ENCODE results near the gene PDE9A. TPM values are rescaled to one million over a fixed set of nuclear protein-coding genes. Genes with fewer than 3 reads are reported as not detected.
A peak's percentile ranks its signal among the peaks of the same experiment; 100 is the strongest.

The PDE9A gene
- total and polyA plus RNA-seq, 2 experiments from 2014 or later: 14.3 to 19.6 TPM

DNA sequence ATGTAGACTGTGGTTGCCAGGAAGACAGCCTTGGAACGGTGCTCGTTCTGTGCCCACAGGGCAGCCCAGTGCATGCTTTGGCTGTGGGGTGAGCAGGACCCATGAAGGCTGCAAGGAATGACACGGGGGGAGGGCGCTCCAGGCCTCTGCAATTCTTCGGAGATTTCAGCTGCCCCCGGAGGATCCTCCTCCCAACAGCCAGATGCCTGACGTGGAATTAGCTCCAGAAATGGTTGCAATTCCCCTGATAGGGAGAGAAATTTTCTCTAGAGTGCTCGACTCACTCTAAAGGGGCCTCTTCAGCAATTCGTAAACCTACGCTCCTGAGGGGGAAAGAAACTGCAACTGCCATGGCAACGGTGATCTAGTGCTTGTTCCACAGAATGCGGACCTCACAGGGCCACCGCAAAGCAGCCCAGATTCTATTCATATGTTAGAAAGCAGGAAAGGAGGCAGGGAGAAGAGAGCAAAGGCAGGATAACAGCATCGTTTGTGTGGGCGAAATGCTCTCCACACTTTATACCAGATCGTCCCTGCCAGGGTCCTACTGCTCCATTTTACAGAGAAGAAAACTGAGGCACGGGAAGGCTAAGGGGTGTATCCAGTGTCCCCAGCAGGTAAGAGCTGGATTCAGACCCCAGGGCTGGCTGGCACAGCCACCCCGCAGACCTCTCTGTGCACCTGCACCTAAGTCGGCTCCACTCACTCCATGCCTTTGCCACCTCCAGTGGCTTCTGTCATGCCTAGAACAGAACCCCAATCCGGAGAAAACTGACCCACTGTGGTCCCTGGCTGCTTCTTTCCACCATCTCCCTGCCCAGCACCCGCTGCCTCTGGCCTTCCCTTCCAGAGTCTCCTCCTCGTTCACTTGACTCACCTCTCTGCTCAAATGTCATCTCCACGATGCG lies 11.9 kb upstream of the PDE9A start:
- Histone ChIP-seq H3K79me2 (no peaks in the 10 kb centered on the region), H3K9me3 (ENCODE audit: low read depth) (no peaks in the 10 kb centered on the region), H4K20me1 (ENCODE audit: insufficient read depth, poor library complexity, severe bottlenecking) (no peaks in the 10 kb centered on the region), H2AFZ (no peak overlapping the region), H3K4me1 (ENCODE audit: insufficient read depth) (peaks cover 17% of the 10 kb centered on the region), H3K27me3 (no peaks in the 10 kb centered on the region), H3K9me2 (replicated peaks; ENCODE audit: insufficient read depth) (no peaks in the 10 kb centered on the region), H3K36me3 (replicated peaks; ENCODE audit: insufficient read depth, low read depth) (no peaks in the 10 kb centered on the region), H3K27ac (peak overlapping the region; percentile 48), H3K4me3 (no peak overlapping the region), H3K4me2 (peak overlapping the region; percentile 69)
- TF ChIP-seq EZH2 (IDR thresholded peaks at IDR 0.05; ENCODE audit: borderline replicate concordance): no peak
- TF ChIP-seq, protein P1, sequence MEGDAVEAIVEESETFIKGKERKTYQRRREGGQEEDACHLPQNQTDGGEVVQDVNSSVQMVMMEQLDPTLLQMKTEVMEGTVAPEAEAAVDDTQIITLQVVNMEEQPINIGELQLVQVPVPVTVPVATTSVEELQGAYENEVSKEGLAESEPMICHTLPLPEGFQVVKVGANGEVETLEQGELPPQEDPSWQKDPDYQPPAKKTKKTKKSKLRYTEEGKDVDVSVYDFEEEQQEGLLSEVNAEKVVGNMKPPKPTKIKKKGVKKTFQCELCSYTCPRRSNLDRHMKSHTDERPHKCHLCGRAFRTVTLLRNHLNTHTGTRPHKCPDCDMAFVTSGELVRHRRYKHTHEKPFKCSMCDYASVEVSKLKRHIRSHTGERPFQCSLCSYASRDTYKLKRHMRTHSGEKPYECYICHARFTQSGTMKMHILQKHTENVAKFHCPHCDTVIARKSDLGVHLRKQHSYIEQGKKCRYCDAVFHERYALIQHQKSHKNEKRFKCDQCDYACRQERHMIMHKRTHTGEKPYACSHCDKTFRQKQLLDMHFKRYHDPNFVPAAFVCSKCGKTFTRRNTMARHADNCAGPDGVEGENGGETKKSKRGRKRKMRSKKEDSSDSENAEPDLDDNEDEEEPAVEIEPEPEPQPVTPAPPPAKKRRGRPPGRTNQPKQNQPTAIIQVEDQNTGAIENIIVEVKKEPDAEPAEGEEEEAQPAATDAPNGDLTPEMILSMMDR (IDR thresholded peaks at IDR 0.05; ENCODE audit: poor library complexity): no peak
- TF ChIP-seq EZH2phosphoT487 (IDR thresholded peaks at IDR 0.05; ENCODE audit: low read depth, severe bottlenecking, unreplicated experiment): no peak
- peak; percentile 34 for DNase-seq (ENCODE audit: low spot score)
- 51% methylated on average over 24 of the region's 24 CpGs for WGBS (ENCODE audit: low lambda C conversion rate, missing lambda C conversion rate)

DNA sequence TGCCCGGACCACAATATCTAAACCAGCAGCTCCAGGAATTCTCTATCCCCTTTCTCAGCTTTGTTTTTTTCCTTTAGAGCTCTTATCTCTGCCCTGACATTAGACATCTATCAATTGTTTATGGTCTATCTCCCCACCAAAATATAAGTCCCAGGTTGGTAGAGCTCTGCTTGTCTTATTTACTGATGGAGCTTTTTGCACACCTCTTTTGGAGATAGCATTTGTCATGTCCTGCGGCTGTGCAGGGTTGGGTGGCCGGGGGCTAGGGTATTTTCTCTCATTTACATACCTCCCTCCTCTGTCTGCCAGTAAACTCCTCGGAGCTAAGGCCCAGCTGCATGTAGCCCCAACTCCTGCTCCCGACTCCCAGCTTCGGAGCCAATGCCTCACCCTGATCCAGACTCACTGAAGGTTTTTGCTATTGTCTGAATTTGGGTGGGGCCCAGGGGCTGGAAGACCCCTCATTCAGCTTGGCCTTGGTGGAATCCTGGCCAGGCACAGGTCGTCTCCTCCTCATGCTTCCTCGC lies 11.1 kb upstream of the PDE9A start:
- Histone ChIP-seq H3K4me1 (ENCODE audit: insufficient read depth) (peaks cover 17% of the 10 kb centered on the region), H3K27me3 (no peaks in the 10 kb centered on the region), H3K79me2 (no peaks in the 10 kb centered on the region), H3K36me3 (replicated peaks; ENCODE audit: insufficient read depth, low read depth) (no peaks in the 10 kb centered on the region), H3K9me3 (ENCODE audit: low read depth) (no peaks in the 10 kb centered on the region), H3K4me3 (no peak overlapping the region), H3K4me2 (no peak overlapping the region), H2AFZ (no peak overlapping the region), H4K20me1 (ENCODE audit: insufficient read depth, poor library complexity, severe bottlenecking) (no peaks in the 10 kb centered on the region), H3K9me2 (replicated peaks; ENCODE audit: insufficient read depth) (no peaks in the 10 kb centered on the region), H3K27ac (no peak overlapping the region)
- TF ChIP-seq, protein P1 (IDR thresholded peaks at IDR 0.05; ENCODE audit: poor library complexity): no peak
- TF ChIP-seq EZH2 (IDR thresholded peaks at IDR 0.05; ENCODE audit: borderline replicate concordance) (no peak), EZH2phosphoT487 (IDR thresholded peaks at IDR 0.05; ENCODE audit: low read depth, severe bottlenecking, unreplicated experiment) (no peak)
- no peak for DNase-seq (ENCODE audit: low spot score)
- WGBS (ENCODE audit: low lambda C conversion rate, missing lambda C conversion rate): 76% methylated on average over 8 of the region's 8 CpGs

DNA sequence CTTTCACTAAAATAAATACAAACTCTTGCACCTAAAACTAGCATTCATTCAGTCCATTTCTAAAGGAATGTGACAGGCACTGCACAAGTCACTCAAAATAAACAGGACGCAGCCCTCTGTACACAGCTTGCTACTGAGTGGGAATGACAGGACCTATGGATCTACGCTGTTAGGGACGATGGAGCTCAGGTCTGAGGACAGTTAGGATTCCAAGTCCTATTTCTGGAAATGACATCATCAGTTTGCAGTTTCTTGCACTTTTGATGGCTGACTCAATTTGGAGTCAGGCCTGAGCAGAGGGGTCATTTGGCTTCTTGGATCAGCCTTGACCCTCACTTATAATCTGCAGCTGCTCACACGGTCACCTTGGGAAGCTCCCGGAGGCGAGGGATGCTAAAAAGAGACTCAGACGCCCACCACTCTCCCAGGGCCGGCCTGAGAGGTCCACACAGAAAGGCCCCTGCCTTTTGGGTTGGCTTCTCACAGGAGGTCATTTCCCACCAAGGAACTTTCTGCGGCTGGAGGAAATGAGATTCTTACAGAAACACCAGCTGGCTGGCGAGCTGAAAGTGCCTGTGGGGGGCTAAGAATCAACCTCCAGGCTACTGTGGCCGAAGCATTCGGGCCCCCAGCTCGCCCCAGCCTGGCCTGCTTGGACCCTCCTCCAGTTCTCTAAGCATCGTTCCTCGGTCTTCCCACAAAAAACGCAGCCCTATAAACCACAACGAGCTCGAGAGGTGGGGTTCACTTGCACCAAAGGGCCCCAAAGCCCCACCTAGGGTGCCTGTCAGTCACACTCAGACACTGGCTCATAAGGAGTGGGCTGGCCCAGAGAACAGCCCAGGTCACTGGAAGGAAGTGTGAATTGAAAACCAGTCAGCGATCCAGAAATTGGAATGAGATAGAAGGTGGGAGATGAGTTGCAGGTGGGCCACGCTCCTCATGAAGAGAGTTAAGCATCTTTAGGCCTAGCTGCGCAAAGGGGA lies 8.9 kb upstream of the PDE9A start:
- Histone ChIP-seq H2AFZ (no peak overlapping the region), H3K79me2 (no peaks in the 10 kb centered on the region), H4K20me1 (ENCODE audit: insufficient read depth, poor library complexity, severe bottlenecking) (no peaks in the 10 kb centered on the region), H3K27ac (no peak overlapping the region), H3K4me3 (no peak overlapping the region), H3K36me3 (replicated peaks; ENCODE audit: insufficient read depth, low read depth) (no peaks in the 10 kb centered on the region), H3K4me1 (ENCODE audit: insufficient read depth) (peaks cover 17% of the 10 kb centered on the region), H3K9me3 (ENCODE audit: low read depth) (no peaks in the 10 kb centered on the region), H3K27me3 (no peaks in the 10 kb centered on the region), H3K4me2 (no peak overlapping the region), H3K9me2 (replicated peaks; ENCODE audit: insufficient read depth) (no peaks in the 10 kb centered on the region)
- TF ChIP-seq EZH2 (IDR thresholded peaks at IDR 0.05; ENCODE audit: borderline replicate concordance): no peak
- TF ChIP-seq EZH2phosphoT487 (IDR thresholded peaks at IDR 0.05; ENCODE audit: low read depth, severe bottlenecking, unreplicated experiment): no peak
- TF ChIP-seq, protein P1 (IDR thresholded peaks at IDR 0.05; ENCODE audit: poor library complexity): no peak
- no peak for DNase-seq (ENCODE audit: low spot score)
- WGBS (ENCODE audit: low lambda C conversion rate, missing lambda C conversion rate): 84% methylated on average over 21 of the region's 21 CpGs
